Skeletal muscle cell (primary cell): ENCODE data around the gene RXFP1.
"Not testable (repeated sequence)": the region's sequence is repeated elsewhere in the genome, so short reads cannot be mapped to it uniquely, and the experiment has no call there.

Experiments
- DNase-seq: peaks from one replicate; pipeline ENCODE4 v3.0.0-alpha.2; 2010; ENCODE audit warnings: low read depth
- H3K4me3 ChIP-seq: 2 replicates; pipeline ENCODE4 v1.5.1; 2011; ENCODE audit warnings: low read depth, mild to moderate bottlenecking, control low read depth, low read length, moderate library complexity

RXFP1 gene

DNA sequence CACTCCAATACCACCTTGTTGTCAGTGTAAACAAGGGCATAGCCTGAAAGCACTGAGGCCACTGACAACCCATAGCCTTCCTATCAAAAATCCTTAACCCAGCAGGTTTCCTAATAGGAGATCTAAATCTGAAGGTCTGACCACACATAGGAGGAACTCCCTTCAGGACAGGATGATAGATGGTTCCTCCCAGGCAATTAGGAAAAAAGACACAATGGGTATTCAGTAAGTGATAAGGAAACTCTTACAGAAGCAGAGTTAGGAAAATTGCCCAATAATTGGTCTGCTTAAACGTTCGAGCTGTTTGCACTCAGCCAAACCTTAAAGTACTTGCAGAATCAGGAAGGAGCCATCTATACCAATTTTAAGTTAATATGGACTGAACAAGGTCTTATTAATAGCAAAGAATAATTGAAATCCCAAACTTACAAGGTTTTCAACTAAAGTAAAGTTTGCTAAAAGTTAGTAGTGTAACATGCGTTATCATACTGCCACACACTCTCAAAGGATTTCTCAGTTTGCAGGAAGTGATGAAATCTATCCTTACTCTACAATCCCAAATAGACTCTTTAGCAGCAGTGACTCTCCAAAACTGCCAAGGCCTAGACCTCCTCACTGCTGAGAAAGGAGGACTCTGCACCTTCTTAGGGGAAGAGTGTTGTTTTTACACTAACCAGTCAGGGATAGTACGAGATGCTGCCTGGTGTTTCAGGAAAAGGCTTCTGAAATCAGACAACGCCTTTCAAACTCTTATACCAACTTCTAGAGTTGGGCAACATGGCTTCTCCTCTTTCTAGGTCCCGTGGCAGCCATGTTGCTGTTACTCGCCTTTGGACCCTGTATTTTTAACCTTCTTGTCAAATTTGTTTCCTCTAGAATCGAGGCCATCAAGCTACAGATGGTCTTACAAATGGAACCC is 142.3 kb downstream of the RXFP1 start:
- DNase-seq, H3K4me3 ChIP-seq: not testable (repeated sequence)

- DNase-seq, result no peak
- no peak overlapping the region for H3K4me3 ChIP-seq
Measured at GRCh38 chr4:158664806-158665205, 143.1 kb downstream of the RXFP1 start.

DNA sequence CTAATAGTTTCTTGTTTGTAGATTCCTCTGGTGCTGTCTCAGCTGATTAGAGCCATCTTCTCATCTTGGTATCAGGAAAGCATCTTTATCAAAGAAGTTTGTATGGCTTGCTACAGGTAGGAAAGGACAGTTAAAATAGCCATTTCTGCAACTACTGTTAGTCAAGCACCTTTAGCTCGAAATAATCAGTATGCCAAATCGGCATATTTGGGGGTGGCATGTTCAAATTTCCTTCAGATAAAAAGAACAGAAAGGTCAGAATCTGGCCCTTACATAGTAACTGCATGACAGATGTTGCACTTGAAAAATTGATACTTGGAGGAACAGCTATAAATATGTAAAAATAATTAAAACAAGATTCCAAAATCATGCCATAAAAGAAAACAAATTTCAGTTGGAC is 145.2 kb downstream of the RXFP1 start:
- H3K4me3 ChIP-seq, result no peak overlapping the region
- DNase-seq, result no peak

- no peak for DNase-seq
- H3K4me3 ChIP-seq, result no peak overlapping the region
Measured at GRCh38 chr4:158667651-158668198, 146.0 kb downstream of the RXFP1 start.

- H3K4me3 ChIP-seq, result no peak overlapping the region
- no peak for DNase-seq
Measured at GRCh38 chr4:158669310-158669709, 147.6 kb downstream of the RXFP1 start.

GRCh38 chr4:158670975-158671664 is 149.4 kb downstream of the RXFP1 start:
- peak overlapping the region; percentile 82 for H3K4me3 ChIP-seq
- DNase-seq, result peak; percentile 62

- DNase-seq, result no peak
- peak within 1 kb of the TSS; percentile 82 for H3K4me3 ChIP-seq
Measured at GRCh38 chr4:158671665-158671914, 149.9 kb downstream of the RXFP1 start, which contains the start of gene C4orf46. Gene C4orf46, minus strand, starts transcription at chr4:158671887. Its CDS starts 86 bp downstream, at chr4:158671801.

GRCh38 chr4:158671915-158672806 is 150.5 kb downstream of the RXFP1 start, which contains the start of gene ETFDH:
Gene ETFDH, plus strand, starts transcription at chr4:158672296. Its CDS starts 161 bp downstream, at chr4:158672457.
- H3K4me3 ChIP-seq, result peak within 1 kb of the TSS; percentile 82
- DNase-seq, result peak; percentile 98

- no peak for DNase-seq
- H3K4me3 ChIP-seq, result no peak overlapping the region
Measured at GRCh38 chr4:158673633-158674032, 152.0 kb downstream of the RXFP1 start.

DNA sequence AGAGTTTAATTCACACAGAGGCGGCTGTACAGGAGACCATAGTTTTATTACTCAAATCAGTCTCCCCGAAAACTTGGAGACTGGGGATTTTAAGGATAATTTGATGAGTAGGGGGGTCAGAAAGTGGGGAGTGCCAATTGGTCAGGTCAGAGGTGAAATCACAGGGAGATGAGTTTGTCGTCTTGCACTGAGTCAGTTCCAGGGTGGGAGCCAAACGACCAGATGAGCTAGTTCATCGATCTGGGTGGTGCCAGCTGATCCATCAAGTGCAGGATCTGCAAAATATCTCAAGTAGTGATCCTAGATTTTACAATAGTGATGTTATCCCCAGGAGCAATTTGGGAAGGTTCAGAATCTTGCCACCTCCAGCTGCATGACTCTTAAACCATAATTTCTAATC is 154.4 kb downstream of the RXFP1 start:
- DNase-seq, result no peak
- H3K4me3 ChIP-seq, result no peak overlapping the region

GRCh38 chr4:158678767-158679166 is 157.1 kb downstream of the RXFP1 start:
- no peak for DNase-seq
- no peak overlapping the region for H3K4me3 ChIP-seq

DNA sequence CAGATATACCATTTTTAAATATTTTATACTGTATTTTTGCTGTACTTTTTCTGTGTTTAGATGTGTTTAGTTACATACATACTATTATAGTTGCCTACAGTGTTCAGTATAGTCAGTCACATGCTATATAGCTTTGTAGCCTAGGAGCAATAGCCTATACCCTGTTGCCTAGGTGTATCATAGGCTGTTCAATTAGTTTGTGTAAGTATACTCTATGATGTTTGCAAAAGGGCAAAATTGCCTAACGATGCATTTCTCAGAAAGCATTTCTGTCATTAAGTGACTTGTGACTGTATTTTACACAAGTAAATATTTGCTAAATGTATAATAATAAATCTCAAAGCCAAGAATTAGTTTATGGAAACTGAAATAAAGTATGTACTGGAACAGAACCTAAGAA is 159.9 kb downstream of the RXFP1 start:
- DNase-seq, result no peak
- H3K4me3 ChIP-seq, result no peak overlapping the region

DNA sequence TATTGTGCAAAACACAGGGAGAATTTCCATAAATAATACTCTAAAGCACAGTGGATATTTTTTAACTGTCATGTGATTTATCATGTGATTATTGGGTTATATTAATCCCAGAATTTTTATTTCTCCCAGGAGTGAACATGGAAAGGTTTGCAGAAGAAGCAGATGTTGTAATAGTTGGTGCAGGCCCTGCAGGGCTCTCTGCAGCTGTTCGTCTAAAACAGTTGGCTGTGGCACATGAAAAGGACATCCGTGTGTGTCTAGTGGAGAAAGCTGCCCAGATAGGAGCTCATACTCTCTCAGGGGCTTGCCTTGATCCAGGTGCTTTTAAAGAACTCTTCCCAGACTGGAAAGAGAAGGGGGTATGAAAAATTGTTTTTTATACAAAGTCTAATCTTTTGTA is 160.4 kb downstream of the RXFP1 start:
- H3K4me3 ChIP-seq, result no peak overlapping the region
- no peak for DNase-seq

DNA sequence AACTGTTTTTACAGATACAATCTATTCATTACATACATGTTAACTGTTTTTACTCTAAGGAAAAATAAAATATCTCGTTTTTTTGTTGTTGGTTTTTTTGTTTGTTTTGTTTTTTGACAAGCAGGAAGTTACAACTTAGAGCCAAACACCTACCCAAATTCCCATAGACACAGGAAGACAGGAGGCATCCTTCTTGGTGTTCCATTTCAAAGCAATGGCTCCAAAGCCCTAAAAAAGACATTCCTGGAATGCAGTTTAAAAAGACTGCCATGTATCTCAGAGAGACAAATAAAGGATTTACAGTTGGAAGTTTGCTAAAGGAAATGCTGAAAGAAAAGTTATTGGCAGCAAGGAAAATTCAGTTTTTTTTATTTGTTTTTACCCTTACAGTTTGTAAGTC is 167.1 kb downstream of the RXFP1 start:
- no peak for DNase-seq
- no peak overlapping the region for H3K4me3 ChIP-seq
